GM18909 (cell line): Measurements from ENCODE around the gene CELF4.
"Not testable (repeated sequence)": the region's sequence is repeated elsewhere in the genome, so short reads cannot be mapped to it uniquely, and the experiment has no call there.

Experiments
- ATAC-seq: cut with Tn5 transposase; IDR thresholded peaks from one replicate; pipeline ENCODE4 v1.9.1; 2021; ENCODE audit warnings: mild to moderate bottlenecking; ENCODE audit not compliant: unreplicated experiment, poor library complexity

The CELF4 gene

GRCh38 chr18:37481072-37481471, 84.5 kb downstream of the CELF4 start:
- ATAC-seq, result no peak

GRCh38 chr18:37476611-37477295, 88.8 kb downstream of the CELF4 start:
- no peak for ATAC-seq

- ATAC-seq, result peak; percentile 40
These were observed 89.4 kb downstream of the CELF4 start for GRCh38 chr18:37476182-37476581.

- ATAC-seq, result no peak
These were observed 92.3 kb downstream of the CELF4 start for GRCh38 chr18:37473195-37473840.

- ATAC-seq, result no peak
These were observed 94.0 kb downstream of the CELF4 start for GRCh38 chr18:37471637-37472036.

- ATAC-seq, result no peak
These were observed 94.6 kb downstream of the CELF4 start for GRCh38 chr18:37470986-37471385.

- no peak for ATAC-seq
These were observed 98.5 kb downstream of the CELF4 start for GRCh38 chr18:37467002-37467662.

GRCh38 chr18:37465958-37466357, 99.6 kb downstream of the CELF4 start:
- ATAC-seq, result no peak

GRCh38 chr18:37464257-37464656, 101.3 kb downstream of the CELF4 start:
- no peak for ATAC-seq

- not testable (repeated sequence) for ATAC-seq
These were observed 104.3 kb downstream of the CELF4 start for GRCh38 chr18:37461329-37461728.

- ATAC-seq, result no peak
These were observed 105.0 kb downstream of the CELF4 start for GRCh38 chr18:37460604-37461003.

GRCh38 chr18:37458697-37459096, 106.9 kb downstream of the CELF4 start:
- no peak for ATAC-seq

GRCh38 chr18:37457753-37458152, 107.8 kb downstream of the CELF4 start:
- ATAC-seq, result no peak

GRCh38 chr18:37457341-37457740, 108.3 kb downstream of the CELF4 start:
- no peak for ATAC-seq

- no peak for ATAC-seq
These were observed 108.7 kb downstream of the CELF4 start for GRCh38 chr18:37456873-37457272.

GRCh38 chr18:37456395-37456794, 109.2 kb downstream of the CELF4 start:
- ATAC-seq, result no peak

- ATAC-seq, result no peak
These were observed 111.8 kb downstream of the CELF4 start for GRCh38 chr18:37453752-37454151.

GRCh38 chr18:37452682-37453385, 112.8 kb downstream of the CELF4 start:
- no peak for ATAC-seq

GRCh38 chr18:37452015-37452414, 113.6 kb downstream of the CELF4 start:
- no peak for ATAC-seq

- ATAC-seq, result no peak
These were observed 114.3 kb downstream of the CELF4 start for GRCh38 chr18:37451239-37451825.
